ENCODE measurements around the gene FOXC2. TPM values are rescaled to one million over a fixed set of nuclear protein-coding genes. Genes with fewer than 3 reads are reported as not detected.

Gene FOXC2
- total and polyA plus RNA-seq, 10 of the 15 experiments (the other 5 are each of a cell fraction or from before 2014, with no cell fraction given) = not detected

DNA sequence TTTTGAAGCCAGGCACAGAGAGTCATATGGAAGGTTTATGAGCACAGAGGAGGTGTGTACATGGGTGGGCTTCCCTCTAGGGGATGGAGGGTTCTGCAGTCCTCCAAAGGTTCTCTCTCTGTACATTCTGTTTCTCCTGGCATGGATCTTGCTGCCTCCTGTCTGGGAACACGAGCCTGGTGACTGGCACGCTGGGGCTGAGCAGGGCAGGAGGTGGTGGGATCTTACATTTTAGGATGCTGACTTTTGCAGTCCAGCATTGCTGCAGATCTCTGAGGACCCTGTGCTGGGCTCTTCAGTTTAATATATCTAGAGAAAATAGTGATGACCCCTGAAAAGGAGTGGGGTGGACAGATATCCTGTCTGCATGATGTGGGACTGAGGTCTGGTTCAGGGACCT is 34.7 kb downstream of the FOXC2 start (continued):
- TF ChIP-seq, protein P1, sequence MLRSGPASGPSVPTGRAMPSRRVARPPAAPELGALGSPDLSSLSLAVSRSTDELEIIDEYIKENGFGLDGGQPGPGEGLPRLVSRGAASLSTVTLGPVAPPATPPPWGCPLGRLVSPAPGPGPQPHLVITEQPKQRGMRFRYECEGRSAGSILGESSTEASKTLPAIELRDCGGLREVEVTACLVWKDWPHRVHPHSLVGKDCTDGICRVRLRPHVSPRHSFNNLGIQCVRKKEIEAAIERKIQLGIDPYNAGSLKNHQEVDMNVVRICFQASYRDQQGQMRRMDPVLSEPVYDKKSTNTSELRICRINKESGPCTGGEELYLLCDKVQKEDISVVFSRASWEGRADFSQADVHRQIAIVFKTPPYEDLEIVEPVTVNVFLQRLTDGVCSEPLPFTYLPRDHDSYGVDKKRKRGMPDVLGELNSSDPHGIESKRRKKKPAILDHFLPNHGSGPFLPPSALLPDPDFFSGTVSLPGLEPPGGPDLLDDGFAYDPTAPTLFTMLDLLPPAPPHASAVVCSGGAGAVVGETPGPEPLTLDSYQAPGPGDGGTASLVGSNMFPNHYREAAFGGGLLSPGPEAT (IDR thresholded peaks at IDR 0.05; ENCODE audit: low read depth) = no peak
- TF ChIP-seq MEF2A (IDR thresholded peaks at IDR 0.05; ENCODE audit: insufficient read depth, low read depth, low read length) (no peak), NFYB (IDR thresholded peaks at IDR 0.05; ENCODE audit: insufficient read depth, low read depth, low read length) (no peak), SMC3 (IDR thresholded peaks at IDR 0.05; ENCODE audit: borderline replicate concordance, low read length) (no peak), MYB (IDR thresholded peaks at IDR 0.05; ENCODE audit: borderline replicate concordance, low read depth, low read length) (no peak)

DNA sequence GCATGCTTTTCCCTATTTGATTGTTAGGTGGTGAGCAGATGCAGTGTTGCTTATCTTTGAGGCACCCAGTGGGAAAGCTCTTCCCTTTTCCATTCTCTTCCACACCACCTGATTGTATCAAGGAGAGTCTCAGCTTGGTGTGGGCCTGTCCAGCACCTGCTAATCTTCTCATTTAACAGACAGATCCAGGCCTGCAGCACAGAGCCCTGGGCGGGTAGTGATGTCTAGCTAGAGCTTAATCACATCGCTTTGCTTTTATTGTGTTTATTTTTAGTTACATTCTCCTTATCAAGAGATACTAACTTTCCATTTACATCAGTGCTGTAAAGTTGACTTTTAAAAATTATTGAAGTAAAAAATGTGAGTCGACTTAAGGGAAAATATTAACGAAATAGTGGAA is 35.9 kb downstream of the FOXC2 start:
- Histone ChIP-seq H3K27ac (ENCODE audit: control insufficient read depth, insufficient read depth) (no peak overlapping the region), H3K4me1 (ENCODE audit: control insufficient read depth, insufficient read depth, low read length) (no peaks in the 10 kb centered on the region), H3K79me2 (ENCODE audit: control insufficient read depth, insufficient read depth, low read length) (no peaks in the 10 kb centered on the region), H3K9me3 (replicated peaks; ENCODE audit: control insufficient read depth, insufficient read depth, low read length) (no peaks in the 10 kb centered on the region; the same call in 2 of the 3 replicates), H4K20me1 (ENCODE audit: control insufficient read depth, insufficient read depth) (no peaks in the 10 kb centered on the region), H3K4me2 (ENCODE audit: control insufficient read depth, insufficient read depth) (no peak overlapping the region), H3K4me3 (no peak overlapping the region), H3K36me3 (ENCODE audit: control insufficient read depth in 2 of 2, insufficient read depth in 2 of 2, low read length in 1 of 2) (no peaks in the 10 kb centered on the region), H3K9ac (ENCODE audit: control insufficient read depth, insufficient read depth, low read length) (no peak overlapping the region), H3K27me3 (replicated peaks in 1 of 2; ENCODE audit: control insufficient read depth in 2 of 2, insufficient read depth in 2 of 2, low read length in 1 of 2) (no peaks in the 10 kb centered on the region), H2AFZ (ENCODE audit: control insufficient read depth, low read depth, low read length) (no peak overlapping the region)
- FAIRE-seq = no peak
- intact Hi-C loops (cut with micrococcal nuclease; ENCODE audit: unreplicated experiment) = no loop called here
- no TSS peak for BruUV-seq (replicated peaks)
- ChIA-PET SMC1A (ENCODE audit: uncharacterized antibody, unreplicated experiment) (no interaction called here), CTCF (interaction anchor here (0.7 kb wide), 1 partner anchor 27 kb away, joined by 3 read pairs; no protein-coding TSS in a partner anchor), RAD21 (ENCODE audit: unreplicated experiment) (no interaction called here), POLR2A (no interaction called here)
- TF ChIP-seq, protein P2, sequence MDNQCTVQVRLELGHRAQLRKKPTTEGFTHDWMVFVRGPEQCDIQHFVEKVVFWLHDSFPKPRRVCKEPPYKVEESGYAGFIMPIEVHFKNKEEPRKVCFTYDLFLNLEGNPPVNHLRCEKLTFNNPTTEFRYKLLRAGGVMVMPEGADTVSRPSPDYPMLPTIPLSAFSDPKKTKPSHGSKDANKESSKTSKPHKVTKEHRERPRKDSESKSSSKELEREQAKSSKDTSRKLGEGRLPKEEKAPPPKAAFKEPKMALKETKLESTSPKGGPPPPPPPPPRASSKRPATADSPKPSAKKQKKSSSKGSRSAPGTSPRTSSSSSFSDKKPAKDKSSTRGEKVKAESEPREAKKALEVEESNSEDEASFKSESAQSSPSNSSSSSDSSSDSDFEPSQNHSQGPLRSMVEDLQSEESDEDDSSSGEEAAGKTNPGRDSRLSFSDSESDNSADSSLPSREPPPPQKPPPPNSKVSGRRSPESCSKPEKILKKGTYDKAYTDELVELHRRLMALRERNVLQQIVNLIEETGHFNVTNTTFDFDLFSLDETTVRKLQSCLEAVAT (IDR thresholded peaks at IDR 0.05) = no peak
- TF ChIP-seq, protein P3, sequence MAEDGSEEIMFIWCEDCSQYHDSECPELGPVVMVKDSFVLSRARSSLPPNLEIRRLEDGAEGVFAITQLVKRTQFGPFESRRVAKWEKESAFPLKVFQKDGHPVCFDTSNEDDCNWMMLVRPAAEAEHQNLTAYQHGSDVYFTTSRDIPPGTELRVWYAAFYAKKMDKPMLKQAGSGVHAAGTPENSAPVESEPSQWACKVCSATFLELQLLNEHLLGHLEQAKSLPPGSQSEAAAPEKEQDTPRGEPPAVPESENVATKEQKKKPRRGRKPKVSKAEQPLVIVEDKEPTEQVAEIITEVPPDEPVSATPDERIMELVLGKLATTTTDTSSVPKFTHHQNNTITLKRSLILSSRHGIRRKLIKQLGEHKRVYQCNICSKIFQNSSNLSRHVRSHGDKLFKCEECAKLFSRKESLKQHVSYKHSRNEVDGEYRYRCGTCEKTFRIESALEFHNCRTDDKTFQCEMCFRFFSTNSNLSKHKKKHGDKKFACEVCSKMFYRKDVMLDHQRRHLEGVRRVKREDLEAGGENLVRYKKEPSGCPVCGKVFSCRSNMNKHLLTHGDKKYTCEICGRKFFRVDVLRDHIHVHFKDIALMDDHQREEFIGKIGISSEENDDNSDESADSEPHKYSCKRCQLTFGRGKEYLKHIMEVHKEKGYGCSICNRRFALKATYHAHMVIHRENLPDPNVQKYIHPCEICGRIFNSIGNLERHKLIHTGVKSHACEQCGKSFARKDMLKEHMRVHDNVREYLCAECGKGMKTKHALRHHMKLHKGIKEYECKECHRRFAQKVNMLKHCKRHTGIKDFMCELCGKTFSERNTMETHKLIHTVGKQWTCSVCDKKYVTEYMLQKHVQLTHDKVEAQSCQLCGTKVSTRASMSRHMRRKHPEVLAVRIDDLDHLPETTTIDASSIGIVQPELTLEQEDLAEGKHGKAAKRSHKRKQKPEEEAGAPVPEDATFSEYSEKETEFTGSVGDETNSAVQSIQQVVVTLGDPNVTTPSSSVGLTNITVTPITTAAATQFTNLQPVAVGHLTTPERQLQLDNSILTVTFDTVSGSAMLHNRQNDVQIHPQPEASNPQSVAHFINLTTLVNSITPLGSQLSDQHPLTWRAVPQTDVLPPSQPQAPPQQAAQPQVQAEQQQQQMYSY (CRISPR knock-in tag; IDR thresholded peaks at IDR 0.05) = no peak
- TF ChIP-seq JUNB (IDR thresholded peaks at IDR 0.05) = no peak
- TF ChIP-seq SIX5 (IDR thresholded peaks at IDR 0.05; ENCODE audit: low read depth, low read length, severe bottlenecking) = no peak
- DNase-seq (ENCODE audit: low read depth, low spot score) = no peak
- in situ Hi-C loops (cut with MboI) = no loop called here
- ATAC-seq = no peak
- 26% methylated on average over 4 of the region's 4 CpGs for WGBS (ENCODE audit: insufficient coverage, insufficient replicate concordance, low lambda C conversion rate, missing lambda C conversion rate)
